ENCODE data around the gene IFT52. TPM values are rescaled to one million over a fixed set of nuclear protein-coding genes. Genes with fewer than 3 reads are reported as not detected.

Gene IFT52
- total RNA-seq, 4 donors from 2014 or later = 20.4 to 24.9 (median 22.4) TPM

GRCh38 chr20:43667341-43668132 lies 76.8 kb downstream of the IFT52 start:
- TF ChIP-seq, protein P1, sequence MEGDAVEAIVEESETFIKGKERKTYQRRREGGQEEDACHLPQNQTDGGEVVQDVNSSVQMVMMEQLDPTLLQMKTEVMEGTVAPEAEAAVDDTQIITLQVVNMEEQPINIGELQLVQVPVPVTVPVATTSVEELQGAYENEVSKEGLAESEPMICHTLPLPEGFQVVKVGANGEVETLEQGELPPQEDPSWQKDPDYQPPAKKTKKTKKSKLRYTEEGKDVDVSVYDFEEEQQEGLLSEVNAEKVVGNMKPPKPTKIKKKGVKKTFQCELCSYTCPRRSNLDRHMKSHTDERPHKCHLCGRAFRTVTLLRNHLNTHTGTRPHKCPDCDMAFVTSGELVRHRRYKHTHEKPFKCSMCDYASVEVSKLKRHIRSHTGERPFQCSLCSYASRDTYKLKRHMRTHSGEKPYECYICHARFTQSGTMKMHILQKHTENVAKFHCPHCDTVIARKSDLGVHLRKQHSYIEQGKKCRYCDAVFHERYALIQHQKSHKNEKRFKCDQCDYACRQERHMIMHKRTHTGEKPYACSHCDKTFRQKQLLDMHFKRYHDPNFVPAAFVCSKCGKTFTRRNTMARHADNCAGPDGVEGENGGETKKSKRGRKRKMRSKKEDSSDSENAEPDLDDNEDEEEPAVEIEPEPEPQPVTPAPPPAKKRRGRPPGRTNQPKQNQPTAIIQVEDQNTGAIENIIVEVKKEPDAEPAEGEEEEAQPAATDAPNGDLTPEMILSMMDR (IDR thresholded peaks at IDR 0.05; ENCODE audit: low read depth) = no peak

DNA sequence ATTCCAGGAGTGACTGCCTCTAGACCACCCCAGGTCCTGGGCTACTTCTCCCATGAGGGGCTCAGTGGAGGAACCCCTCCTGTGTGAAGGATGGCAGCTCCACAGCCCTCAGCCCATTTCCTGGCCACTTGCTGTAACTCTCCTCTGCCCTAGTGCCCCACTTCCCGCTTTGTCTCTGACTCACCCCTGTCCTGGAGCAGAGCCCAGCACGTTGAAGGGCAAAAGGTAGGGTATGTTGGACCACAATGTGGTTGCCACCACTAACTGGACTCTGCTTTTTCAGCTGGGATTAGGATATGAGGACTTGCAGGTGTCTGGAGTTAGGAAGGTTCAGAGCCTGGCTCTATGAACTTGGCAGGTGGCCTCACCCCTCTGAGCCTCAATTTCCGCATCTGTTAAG lies 78.6 kb downstream of the IFT52 start:
- TF ChIP-seq, protein P1 (IDR thresholded peaks at IDR 0.05; ENCODE audit: low read depth) = no peak

GRCh38 chr20:43670423-43670822 lies 79.7 kb downstream of the IFT52 start:
- TF ChIP-seq, protein P1 (IDR thresholded peaks at IDR 0.05; ENCODE audit: low read depth) = no peak

DNA sequence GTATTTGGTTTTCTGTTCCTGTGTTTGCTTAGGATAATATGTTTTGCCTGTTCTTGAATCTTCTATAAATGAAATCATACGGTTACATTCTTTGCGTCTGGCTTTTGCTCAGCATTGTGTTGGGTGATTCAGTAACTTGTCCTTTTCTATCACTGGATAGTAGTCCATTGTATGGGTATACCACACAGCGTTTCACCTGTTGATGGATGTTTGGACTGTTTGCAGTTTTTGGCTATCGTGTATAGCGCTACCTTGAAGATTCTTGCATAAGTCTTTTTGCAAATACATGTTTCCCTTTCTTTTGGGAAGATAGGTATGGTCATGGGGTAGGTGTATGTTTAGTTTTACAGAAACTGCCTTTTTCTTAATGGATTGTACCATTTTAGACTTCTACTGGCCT lies 85.6 kb downstream of the IFT52 start:
- TF ChIP-seq, protein P1 (IDR thresholded peaks at IDR 0.05; ENCODE audit: low read depth) = no peak

- TF ChIP-seq, protein P1 (IDR thresholded peaks at IDR 0.05; ENCODE audit: low read depth) = no peak
These were observed 90.2 kb downstream of the IFT52 start for GRCh38 chr20:43680981-43681380.

GRCh38 chr20:43681468-43681942 lies 90.8 kb downstream of the IFT52 start:
- TF ChIP-seq, protein P1 (IDR thresholded peaks at IDR 0.05; ENCODE audit: low read depth) = no peak

GRCh38 chr20:43681991-43682410 lies 91.3 kb downstream of the IFT52 start:
- TF ChIP-seq, protein P1 (IDR thresholded peaks at IDR 0.05; ENCODE audit: low read depth) = no peak
